Progenitor cell of endocrine pancreas (in vitro differentiated cells): ENCODE data around the gene PTTG2. TPM values are rescaled to one million over a fixed set of nuclear protein-coding genes. Genes with fewer than 3 reads are reported as not detected.

Experiments
- DNase-seq: peaks from one replicate; pipeline ENCODE4 v3.0.0; 2021; ENCODE audit warnings: low spot score; ENCODE audit not compliant: unreplicated experiment
- H3K27ac Mint-ChIP-seq: 2 replicates; pipeline ENCODE4 v1.8.0; 2021; ENCODE audit warnings: mild to moderate bottlenecking, moderate library complexity, mixed read lengths
- H3K27me3 Mint-ChIP-seq: 2 replicates; pipeline ENCODE4 v1.8.0; 2021; ENCODE audit warnings: mixed read lengths
- H3K36me3 Mint-ChIP-seq: 2 replicates; pipeline ENCODE4 v1.8.0; 2022; ENCODE audit warnings: mixed read lengths; ENCODE audit not compliant: insufficient read depth
- H3K4me1 Mint-ChIP-seq: 2 replicates; pipeline ENCODE4 v1.8.0; 2021; ENCODE audit warnings: low read depth, mixed read lengths
- H3K4me3 Mint-ChIP-seq: 2 replicates; pipeline ENCODE4 v1.8.0; 2021; ENCODE audit warnings: low read depth, mild to moderate bottlenecking, moderate library complexity, mixed read lengths
- H3K9me3 Mint-ChIP-seq: 2 replicates; pipeline ENCODE4 v1.8.0; 2021; ENCODE audit warnings: low read depth, mixed read lengths
- CTCF ChIP-seq: fragments of 200-600 bp; sonication (generic); IDR thresholded peaks from one replicate; pipeline ENCODE4 v1.5.0; 2021; ENCODE audit warnings: antibody characterized with exemption, mild to moderate bottlenecking; ENCODE audit not compliant: unreplicated experiment
- total RNA-seq: library from RNA; stranded (reverse); gene quantifications from 2 replicates; pipeline ENCODE4 v1.2.1, GENCODE V29; 2021

The PTTG2 gene
- total RNA-seq, 1 donor from 2014 or later, result not detected

GRCh38 chr4:38001927-38002326 lies 41.7 kb downstream of the PTTG2 start:
- no peaks in the 10 kb centered on the region for H3K27me3 Mint-ChIP-seq
- no peaks in the 10 kb centered on the region for H3K36me3 Mint-ChIP-seq
- DNase-seq, result no peak
- H3K9me3 Mint-ChIP-seq, result no peaks in the 10 kb centered on the region
- TF ChIP-seq CTCF, result no peak
- H3K4me1 Mint-ChIP-seq, result peaks cover 30% of the 10 kb centered on the region
- H3K27ac Mint-ChIP-seq, result no peak overlapping the region
- no peak overlapping the region for H3K4me3 Mint-ChIP-seq

GRCh38 chr4:38002451-38003071 lies 42.4 kb downstream of the PTTG2 start:
- Mint-ChIP-seq H3K36me3 (no peaks in the 10 kb centered on the region), H3K27me3 (no peaks in the 10 kb centered on the region), H3K27ac (no peak overlapping the region), H3K4me1 (peaks cover 30% of the 10 kb centered on the region), H3K9me3 (no peaks in the 10 kb centered on the region), H3K4me3 (no peak overlapping the region)
- no peak for TF ChIP-seq CTCF
- DNase-seq, result no peak

- Mint-ChIP-seq H3K27me3 (no peaks in the 10 kb centered on the region), H3K9me3 (no peaks in the 10 kb centered on the region), H3K27ac (no peak overlapping the region), H3K36me3 (no peaks in the 10 kb centered on the region), H3K4me1 (peaks cover 29% of the 10 kb centered on the region), H3K4me3 (no peak overlapping the region)
- no peak for TF ChIP-seq CTCF
- no peak for DNase-seq
Observed at GRCh38 chr4:38003102-38003501, 42.9 kb downstream of the PTTG2 start.

- H3K36me3 Mint-ChIP-seq, result no peaks in the 10 kb centered on the region
- H3K27me3 Mint-ChIP-seq, result no peaks in the 10 kb centered on the region
- no peak overlapping the region for H3K4me3 Mint-ChIP-seq
- H3K27ac Mint-ChIP-seq, result no peak overlapping the region
- peaks cover 31% of the 10 kb centered on the region for H3K4me1 Mint-ChIP-seq
- no peak for TF ChIP-seq CTCF
- DNase-seq, result no peak
- H3K9me3 Mint-ChIP-seq, result no peaks in the 10 kb centered on the region
Observed at GRCh38 chr4:38003628-38004027, 43.4 kb downstream of the PTTG2 start.

GRCh38 chr4:38004062-38004461 lies 43.9 kb downstream of the PTTG2 start:
- Mint-ChIP-seq H3K36me3 (no peaks in the 10 kb centered on the region), H3K4me3 (no peak overlapping the region), H3K4me1 (peaks cover 32% of the 10 kb centered on the region), H3K27ac (no peak overlapping the region), H3K27me3 (no peaks in the 10 kb centered on the region), H3K9me3 (no peaks in the 10 kb centered on the region)
- DNase-seq, result no peak
- no peak for TF ChIP-seq CTCF
